Suprapubic skin (tissue), 3 donors: ENCODE results near the gene EPN2.
"Not testable (repeated sequence)": the region's sequence is repeated elsewhere in the genome, so short reads cannot be mapped to it uniquely, and the experiment has no call there.

Source experiments
- POLR2A ChIP-seq, 2 donors: fragments of 450-650 bp; IDR thresholded peaks; one replicate each; pipeline ENCODE4 v1.6.1; 2017; ENCODE audit warnings: antibody characterized with exemption in 2 of 2, mild to moderate bottlenecking in 2 of 2, moderate library complexity in 2 of 2
- TF ChIP-seq, protein P1 (sequence below), 2 donors: fragments of 200-600 bp in 1 of 2; fragments of 450-650 bp in 1 of 2; sonication (generic) in 1 of 2; IDR thresholded peaks; one replicate each; pipeline ENCODE4 v1.5.1; 2016 to 2019; ENCODE audit warnings: antibody characterized with exemption in 2 of 2, mild to moderate bottlenecking in 1 of 2, moderate library complexity in 1 of 2

DNA sequence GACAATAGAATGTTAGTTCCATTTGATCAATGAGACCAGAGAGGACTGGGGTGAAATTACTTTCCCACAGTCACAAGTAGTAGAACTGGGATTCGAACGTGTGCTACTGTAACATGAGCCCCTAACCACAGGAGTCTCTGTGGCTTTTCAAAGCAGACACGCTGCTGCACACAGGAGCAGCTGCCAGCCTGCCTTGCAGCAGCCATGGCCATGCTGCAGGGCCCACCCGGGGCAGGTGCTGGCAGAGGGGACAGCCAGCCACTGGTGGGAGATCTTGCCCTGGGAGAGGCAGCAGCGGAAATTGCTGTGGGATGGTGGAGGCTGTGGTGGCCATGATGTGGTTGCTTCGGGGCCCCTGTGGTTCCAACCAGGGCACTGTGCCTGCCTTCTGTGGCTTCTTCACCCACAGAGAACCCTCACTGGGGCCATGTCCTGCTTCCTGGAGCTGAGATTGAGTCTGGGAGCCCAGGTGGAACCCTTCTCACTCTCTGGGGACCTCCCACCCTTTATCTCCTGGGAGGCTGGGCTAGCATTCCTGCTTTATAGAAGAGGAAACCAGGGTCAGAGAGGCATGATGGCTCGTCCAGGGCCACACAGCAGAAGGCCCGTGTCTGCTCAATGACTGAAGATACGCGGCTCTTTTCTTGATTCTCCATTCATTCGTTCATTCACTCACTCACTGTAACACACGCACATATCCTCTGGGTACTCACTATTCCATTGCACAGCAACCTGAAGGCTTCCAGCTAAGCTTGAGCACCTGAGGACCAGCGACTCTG is 20.8 kb upstream of the EPN2 start:
- TF ChIP-seq POLR2A (IDR thresholded peaks at IDR 0.05), result not testable (repeated sequence)
- TF ChIP-seq, protein P1, sequence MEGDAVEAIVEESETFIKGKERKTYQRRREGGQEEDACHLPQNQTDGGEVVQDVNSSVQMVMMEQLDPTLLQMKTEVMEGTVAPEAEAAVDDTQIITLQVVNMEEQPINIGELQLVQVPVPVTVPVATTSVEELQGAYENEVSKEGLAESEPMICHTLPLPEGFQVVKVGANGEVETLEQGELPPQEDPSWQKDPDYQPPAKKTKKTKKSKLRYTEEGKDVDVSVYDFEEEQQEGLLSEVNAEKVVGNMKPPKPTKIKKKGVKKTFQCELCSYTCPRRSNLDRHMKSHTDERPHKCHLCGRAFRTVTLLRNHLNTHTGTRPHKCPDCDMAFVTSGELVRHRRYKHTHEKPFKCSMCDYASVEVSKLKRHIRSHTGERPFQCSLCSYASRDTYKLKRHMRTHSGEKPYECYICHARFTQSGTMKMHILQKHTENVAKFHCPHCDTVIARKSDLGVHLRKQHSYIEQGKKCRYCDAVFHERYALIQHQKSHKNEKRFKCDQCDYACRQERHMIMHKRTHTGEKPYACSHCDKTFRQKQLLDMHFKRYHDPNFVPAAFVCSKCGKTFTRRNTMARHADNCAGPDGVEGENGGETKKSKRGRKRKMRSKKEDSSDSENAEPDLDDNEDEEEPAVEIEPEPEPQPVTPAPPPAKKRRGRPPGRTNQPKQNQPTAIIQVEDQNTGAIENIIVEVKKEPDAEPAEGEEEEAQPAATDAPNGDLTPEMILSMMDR (IDR thresholded peaks at IDR 0.05), result not testable (repeated sequence)
